Adipocyte (in vitro differentiated cells): ENCODE measurements around the gene RFT1.

Source experiments
- DNase-seq: peaks from one replicate; pipeline ENCODE4 v3.0.0-alpha.2; 2015; ENCODE audit warnings: low read depth
- H3K27me3 ChIP-seq: replicated peaks from 2 replicates; pipeline ENCODE4 v1.7.0; 2013; ENCODE audit warnings: mild to moderate bottlenecking, low read length, moderate library complexity; ENCODE audit not compliant: control insufficient read depth, insufficient read depth
- H3K36me3 ChIP-seq: 2 replicates; pipeline ENCODE4 v1.7.0; 2013; ENCODE audit warnings: low read length, mild to moderate bottlenecking, moderate library complexity; ENCODE audit not compliant: control insufficient read depth, insufficient read depth, severe bottlenecking
- H3K4me1 ChIP-seq: 2 replicates; pipeline ENCODE4 v1.7.0; 2013; ENCODE audit warnings: mild to moderate bottlenecking, low read length, moderate library complexity; ENCODE audit not compliant: control insufficient read depth, insufficient read depth
- H3K4me3 ChIP-seq: 2 replicates; pipeline ENCODE4 v1.7.0; 2013; ENCODE audit warnings: mild to moderate bottlenecking, low read length, moderate library complexity
- H3K9ac ChIP-seq: 2 replicates; pipeline ENCODE4 v1.7.0; 2013; ENCODE audit warnings: mild to moderate bottlenecking, low read length, moderate library complexity
- H3K9me3 ChIP-seq: 2 replicates; pipeline ENCODE4 v1.7.0; 2013; ENCODE audit warnings: mild to moderate bottlenecking, low read length, moderate library complexity; ENCODE audit not compliant: control insufficient read depth

The RFT1 gene

GRCh38 chr3:53113293-53114010 lies 16.8 kb downstream of the RFT1 start:
- no peak overlapping the region for H3K4me3 ChIP-seq
- H3K27me3 ChIP-seq: no peaks in the 10 kb centered on the region
- peaks cover 15% of the 10 kb centered on the region for H3K4me1 ChIP-seq
- peaks cover 27% of the 10 kb centered on the region for H3K36me3 ChIP-seq
- H3K9ac ChIP-seq: no peak overlapping the region
- DNase-seq: no peak
- H3K9me3 ChIP-seq: no peaks in the 10 kb centered on the region

GRCh38 chr3:53111822-53112221 lies 18.4 kb downstream of the RFT1 start:
- Histone ChIP-seq H3K36me3 (peaks cover 18% of the 10 kb centered on the region), H3K27me3 (no peaks in the 10 kb centered on the region), H3K4me1 (peaks cover 15% of the 10 kb centered on the region), H3K9me3 (no peaks in the 10 kb centered on the region), H3K9ac (no peak overlapping the region), H3K4me3 (no peak overlapping the region)
- DNase-seq: peak; percentile 19

GRCh38 chr3:53109891-53110771 lies 20.1 kb downstream of the RFT1 start:
- peaks cover 15% of the 10 kb centered on the region for H3K4me1 ChIP-seq
- H3K9ac ChIP-seq: peak overlapping the region; percentile 70
- H3K9me3 ChIP-seq: no peaks in the 10 kb centered on the region
- H3K27me3 ChIP-seq: no peaks in the 10 kb centered on the region
- DNase-seq: peak; percentile 77
- H3K4me3 ChIP-seq: peak overlapping the region; percentile 56
- H3K36me3 ChIP-seq: peaks cover 33% of the 10 kb centered on the region

- Histone ChIP-seq H3K4me1 (peaks cover 16% of the 10 kb centered on the region), H3K4me3 (no peak overlapping the region), H3K36me3 (peaks cover 38% of the 10 kb centered on the region), H3K9me3 (no peaks in the 10 kb centered on the region), H3K9ac (no peak overlapping the region), H3K27me3 (no peaks in the 10 kb centered on the region)
- DNase-seq: peak; percentile 38
Measured at GRCh38 chr3:53109190-53109589, 21.0 kb downstream of the RFT1 start.

- Histone ChIP-seq H3K4me3 (no peak overlapping the region), H3K36me3 (peaks cover 58% of the 10 kb centered on the region), H3K9ac (no peak overlapping the region), H3K9me3 (no peaks in the 10 kb centered on the region), H3K4me1 (peaks cover 17% of the 10 kb centered on the region), H3K27me3 (no peaks in the 10 kb centered on the region)
- DNase-seq: no peak
Measured at GRCh38 chr3:53104762-53105161, 25.5 kb downstream of the RFT1 start.

GRCh38 chr3:53103397-53104296 lies 26.6 kb downstream of the RFT1 start:
- H3K9ac ChIP-seq: no peak overlapping the region
- no peaks in the 10 kb centered on the region for H3K27me3 ChIP-seq
- peaks cover 12% of the 10 kb centered on the region for H3K4me1 ChIP-seq
- H3K36me3 ChIP-seq: peaks cover 64% of the 10 kb centered on the region
- no peak for DNase-seq
- H3K9me3 ChIP-seq: no peaks in the 10 kb centered on the region
- H3K4me3 ChIP-seq: no peak overlapping the region

GRCh38 chr3:53102601-53103147 lies 27.6 kb downstream of the RFT1 start:
- no peak for DNase-seq
- no peak overlapping the region for H3K4me3 ChIP-seq
- H3K36me3 ChIP-seq: peaks cover 65% of the 10 kb centered on the region
- no peaks in the 10 kb centered on the region for H3K27me3 ChIP-seq
- H3K9me3 ChIP-seq: no peaks in the 10 kb centered on the region
- H3K4me1 ChIP-seq: peaks cover 12% of the 10 kb centered on the region
- H3K9ac ChIP-seq: no peak overlapping the region

- Histone ChIP-seq H3K27me3 (no peaks in the 10 kb centered on the region), H3K36me3 (peaks cover 65% of the 10 kb centered on the region), H3K4me3 (no peak overlapping the region), H3K9me3 (no peaks in the 10 kb centered on the region), H3K9ac (no peak overlapping the region), H3K4me1 (peaks cover 12% of the 10 kb centered on the region)
- DNase-seq: no peak
Measured at GRCh38 chr3:53101956-53102355, 28.3 kb downstream of the RFT1 start.

- no peaks in the 10 kb centered on the region for H3K27me3 ChIP-seq
- no peak for DNase-seq
- peaks cover 12% of the 10 kb centered on the region for H3K4me1 ChIP-seq
- no peak overlapping the region for H3K9ac ChIP-seq
- H3K9me3 ChIP-seq: no peaks in the 10 kb centered on the region
- H3K4me3 ChIP-seq: no peak overlapping the region
- peaks cover 57% of the 10 kb centered on the region for H3K36me3 ChIP-seq
Measured at GRCh38 chr3:53100818-53101466, 29.3 kb downstream of the RFT1 start.

- DNase-seq: no peak
- Histone ChIP-seq H3K27me3 (no peaks in the 10 kb centered on the region), H3K36me3 (peaks cover 37% of the 10 kb centered on the region), H3K9ac (no peak overlapping the region), H3K4me1 (peaks cover 7% of the 10 kb centered on the region), H3K9me3 (no peaks in the 10 kb centered on the region), H3K4me3 (no peak overlapping the region)
Measured at GRCh38 chr3:53097887-53098286, 32.3 kb downstream of the RFT1 start.
